Thoracic aorta (tissue), 2 donors: ENCODE results near the gene RNASE12. TPM values are rescaled to one million over a fixed set of nuclear protein-coding genes. Genes with fewer than 3 reads are reported as not detected.
A peak's percentile ranks its signal among the peaks of the same experiment; 100 is the strongest.

ENCODE experiments used
- ATAC-seq: fragments of 150-250 bp; one replicate; pipeline ENCODE4 v1.8.0; 2017; ENCODE audit warnings: low read depth; ENCODE audit not compliant: insufficient number of reproducible peaks, low FRiP score
- DNase-seq: peaks from one replicate; pipeline ENCODE4 v3.0.0-alpha.2; 2020; ENCODE audit warnings: low spot score
- H3K27ac ChIP-seq, 2 donors: fragments of 200-600 bp; sonication (generic); 1 replicate in 1 of 2; 2 replicates in 1 of 2; pipeline ENCODE4 v1.5.1; 2016; ENCODE audit warnings: mild to moderate bottlenecking in 2 of 2, moderate library complexity in 2 of 2
- H3K27me3 ChIP-seq: fragments of 200-600 bp; sonication (generic); replicated peaks from 2 replicates; pipeline ENCODE4 v1.6.0; 2016; ENCODE audit warnings: mild to moderate bottlenecking; ENCODE audit not compliant: insufficient read depth
- H3K36me3 ChIP-seq: fragments of 200-600 bp; sonication (generic); one replicate; pipeline ENCODE4 v1.5.1; 2016
- H3K4me1 ChIP-seq, 2 donors: fragments of 200-600 bp; sonication (generic); 1 replicate in 1 of 2; 2 replicates in 1 of 2; pipeline versions ENCODE4 v1.5.1 to v1.6.0; 2016; ENCODE audit warnings: low read depth in 2 of 2, mild to moderate bottlenecking in 1 of 2; ENCODE audit not compliant: control insufficient read depth in 1 of 2
- H3K4me3 ChIP-seq: fragments of 200-600 bp; sonication (generic); 2 replicates; pipeline ENCODE4 v1.5.1; 2016; ENCODE audit warnings: mild to moderate bottlenecking
- H3K9me3 ChIP-seq: fragments of 200-600 bp; sonication (generic); 2 replicates; pipeline ENCODE4 v1.5.1; 2016
- CTCF ChIP-seq: fragments of 200-600 bp; sonication (generic); IDR thresholded peaks from one replicate; pipeline ENCODE4 v1.5.1; 2019; ENCODE audit warnings: antibody characterized with exemption
- total RNA-seq, 2 donors: library from RNA; depleted of rRNA; stranded (reverse); fragments of >200 nt; gene quantifications; one replicate each; pipeline versions ENCODE4 v1.1.0 to v1.2.3, GENCODE V29; 2016

RNASE12 gene
- total RNA-seq, 2 donors from 2014 or later, result not detected

GRCh38 chr14:20613094-20614037, 22.2 kb upstream of the RNASE12 start:
- Histone ChIP-seq H3K27ac (peak overlapping the region; percentile 74 to 75), H3K4me3 (peak overlapping the region; percentile 77), H3K4me1 (peaks cover 0 to 23% of the 10 kb centered on the region in 2 donors), H3K36me3 (no peaks in the 10 kb centered on the region), H3K27me3 (no peaks in the 10 kb centered on the region), H3K9me3 (no peaks in the 10 kb centered on the region)
- DNase-seq, result peak; percentile 57
- ATAC-seq, result peak; percentile 79
- TF ChIP-seq CTCF, result peak; percentile 80

DNA sequence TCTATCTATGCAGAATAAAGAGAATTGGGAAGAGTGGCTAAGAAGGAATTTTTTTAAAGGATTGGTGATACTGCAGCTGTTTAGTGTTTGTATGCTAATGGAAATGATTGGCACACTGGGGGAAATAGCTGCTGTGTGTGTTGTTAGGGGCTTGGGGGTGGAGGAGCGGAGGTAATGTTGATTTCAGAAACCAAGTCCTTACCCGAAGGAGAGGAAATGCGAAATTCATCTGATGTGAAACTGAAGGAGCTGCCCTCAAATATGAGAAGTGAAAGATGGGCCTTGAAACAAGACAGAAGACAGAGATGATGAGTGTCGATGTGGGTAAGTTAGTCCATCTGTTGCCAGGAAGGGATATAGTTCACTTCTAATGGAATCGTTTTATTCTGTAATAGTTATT, 21.2 kb upstream of the RNASE12 start:
- no peak for ATAC-seq
- no peak for TF ChIP-seq CTCF
- Histone ChIP-seq H3K4me1 (peaks cover 0 to 23% of the 10 kb centered on the region in 2 donors), H3K4me3 (no peak overlapping the region), H3K27me3 (no peaks in the 10 kb centered on the region), H3K36me3 (no peaks in the 10 kb centered on the region), H3K27ac (peak overlapping the region; percentile 42 to 74), H3K9me3 (no peaks in the 10 kb centered on the region)
- no peak for DNase-seq

- H3K9me3 ChIP-seq, result no peaks in the 10 kb centered on the region
- no peaks in the 10 kb centered on the region for H3K27me3 ChIP-seq
- no peak overlapping the region for H3K27ac ChIP-seq
- ATAC-seq (no peak), DNase-seq (no peak)
- H3K4me1 ChIP-seq, result peaks cover 0 to 23% of the 10 kb centered on the region in 2 donors
- TF ChIP-seq CTCF, result no peak
- H3K36me3 ChIP-seq, result no peaks in the 10 kb centered on the region
- H3K4me3 ChIP-seq, result no peak overlapping the region
These were observed 20.1 kb upstream of the RNASE12 start for GRCh38 chr14:20611277-20611676.

GRCh38 chr14:20610002-20610765, 19.0 kb upstream of the RNASE12 start:
- Histone ChIP-seq H3K9me3 (no peaks in the 10 kb centered on the region), H3K36me3 (no peaks in the 10 kb centered on the region), H3K4me3 (peak overlapping the region; percentile 81), H3K27ac (peak overlapping the region; percentile 48 to 66), H3K27me3 (no peaks in the 10 kb centered on the region), H3K4me1 (peaks cover 0 to 23% of the 10 kb centered on the region in 2 donors)
- TF ChIP-seq CTCF, result no peak
- DNase-seq, result no peak
- no peak for ATAC-seq
